Liver (tissue), 9 donors: ENCODE results near the gene JAKMIP3. TPM values are rescaled to one million over a fixed set of nuclear protein-coding genes. Genes with fewer than 3 reads are reported as not detected.

Source experiments
- DNase-seq: peaks from one replicate; pipeline ENCODE4 v3.0.0-alpha.2; 2017; ENCODE audit warnings: low spot score
- H3K27ac ChIP-seq, 2 donors: one replicate each; pipeline ENCODE4 v1.7.0; 2013; ENCODE audit warnings: inconsistent platforms in 2 of 2, low read length in 2 of 2, control low read depth in 1 of 2, low read depth in 1 of 2, mild to moderate bottlenecking in 1 of 2
- H3K27me3 ChIP-seq, 4 donors: one replicate each; pipeline versions ENCODE4 v1.6.1 to v1.7.0; 2013; ENCODE audit warnings: low read length in 3 of 4, inconsistent platforms in 1 of 4, mild to moderate bottlenecking in 1 of 4, moderate library complexity in 1 of 4; ENCODE audit not compliant: control insufficient read depth in 4 of 4, insufficient read depth in 4 of 4
- H3K36me3 ChIP-seq, 4 donors: one replicate each; pipeline versions ENCODE4 v1.6.1 to v1.7.0; 2013; ENCODE audit warnings: low read length in 3 of 4, mild to moderate bottlenecking in 3 of 4, low read depth in 1 of 4, moderate library complexity in 1 of 4; ENCODE audit not compliant: control insufficient read depth in 4 of 4, insufficient read depth in 3 of 4
- H3K4me1 ChIP-seq, 4 donors: one replicate each; pipeline versions ENCODE4 v1.6.1 to v1.7.0; 2013; ENCODE audit warnings: low read length in 3 of 4, mild to moderate bottlenecking in 3 of 4, moderate library complexity in 1 of 4; ENCODE audit not compliant: control insufficient read depth in 4 of 4, insufficient read depth in 4 of 4
- H3K4me3 ChIP-seq, 3 donors: one replicate each; pipeline versions ENCODE4 v1.6.1 to v1.7.0; 2013; ENCODE audit warnings: low read length in 3 of 3, control low read depth in 1 of 3, low read depth in 1 of 3, mild to moderate bottlenecking in 1 of 3
- H3K9ac ChIP-seq, 2 donors: one replicate each; pipeline ENCODE4 v1.7.0; 2013; ENCODE audit warnings: low read length in 2 of 2, mild to moderate bottlenecking in 2 of 2, moderate library complexity in 2 of 2, control low read depth in 1 of 2, low read depth in 1 of 2
- H3K9me3 ChIP-seq, 4 donors: one replicate each; pipeline versions ENCODE4 v1.6.1 to v1.7.0; 2013; ENCODE audit warnings: low read length in 3 of 4; ENCODE audit not compliant: control insufficient read depth in 4 of 4
- EGR1 ChIP-seq, 2 donors: IDR thresholded peaks; 2 replicates each; pipeline ENCODE4 v1.6.1; 2016 to 2018; ENCODE audit warnings: antibody characterized with exemption in 2 of 2, low read depth in 2 of 2
- FOXA1 ChIP-seq: IDR thresholded peaks from 2 replicates; pipeline ENCODE4 v1.6.1; 2016; ENCODE audit warnings: antibody characterized with exemption
- FOXA2 ChIP-seq: IDR thresholded peaks from 2 replicates; pipeline ENCODE4 v1.6.1; 2016; ENCODE audit warnings: antibody characterized with exemption
- GABPA ChIP-seq, 2 donors: IDR thresholded peaks in 1 of 2; conservative IDR thresholded peaks in 1 of 2; 2 replicates each; pipeline ENCODE4 v1.6.1; 2016; ENCODE audit warnings: antibody characterized with exemption in 2 of 2, mild to moderate bottlenecking in 1 of 2, moderate library complexity in 1 of 2
- HNF4A ChIP-seq, 2 donors: conservative IDR thresholded peaks; 2 replicates each; pipeline ENCODE4 v1.6.1; 2016; ENCODE audit warnings: antibody characterized with exemption in 2 of 2, mild to moderate bottlenecking in 2 of 2
- HNF4G ChIP-seq: IDR thresholded peaks from 2 replicates; pipeline ENCODE4 v1.6.1; 2016; ENCODE audit warnings: antibody characterized with exemption
- JUND ChIP-seq, 2 donors: IDR thresholded peaks; 2 replicates each; pipeline ENCODE4 v1.6.1; 2016; ENCODE audit warnings: antibody characterized with exemption in 2 of 2
- NR2F2 ChIP-seq: IDR thresholded peaks from 2 replicates; pipeline ENCODE4 v1.6.1; 2016; ENCODE audit warnings: antibody characterized with exemption
- RAD21 ChIP-seq, 2 donors: IDR thresholded peaks; 2 replicates each; pipeline ENCODE4 v1.6.1; 2016; ENCODE audit warnings: antibody characterized with exemption in 2 of 2, mild to moderate bottlenecking in 2 of 2
- RXRA ChIP-seq, 2 donors: IDR thresholded peaks; 2 replicates each; pipeline ENCODE4 v1.6.1; 2017 to 2018; ENCODE audit warnings: antibody characterized with exemption in 2 of 2, mild to moderate bottlenecking in 1 of 2
- SP1 ChIP-seq: IDR thresholded peaks from 2 replicates; pipeline ENCODE4 v1.6.1; 2018; ENCODE audit warnings: antibody characterized with exemption, mild to moderate bottlenecking
- TAF1 ChIP-seq: conservative IDR thresholded peaks from 2 replicates; pipeline ENCODE4 v1.6.1; 2016; ENCODE audit warnings: antibody characterized with exemption, mild to moderate bottlenecking
- YY1 ChIP-seq: IDR thresholded peaks from 2 replicates; pipeline ENCODE4 v1.6.1; 2016; ENCODE audit warnings: antibody characterized with exemption, mild to moderate bottlenecking
- WGBS: extraction: QIAGEN DNeasy Blood & Tissue Kit; methylation state at CpG from one replicate; pipeline ENCODE4 v1.1.7; 2013; 5-methylcytosine and 5-hydroxymethylcytosine counted together
- polyA plus RNA-seq, 2 donors: library from polyadenylated mRNA; stranded (reverse) in 1 of 2; unstranded in 1 of 2; fragments of 200-250 nt in 1 of 2; fragments of >200 nt in 1 of 2; fragmentation: Nextera tagmentation in 1 of 2; extraction: Ambion mirVana in 1 of 2; gene quantifications; one replicate each; pipeline versions ENCODE4 v1.2.1 to v1.2.3, GENCODE V29; 2013 to 2015
- total RNA-seq, 2 donors: library from RNA; depleted of rRNA; stranded (reverse); fragments of >200 nt; gene quantifications; one replicate each; pipeline ENCODE4 v1.2.3, GENCODE V29; 2014
- TF ChIP-seq, protein P1 (sequence below): IDR thresholded peaks from 2 replicates; pipeline ENCODE4 v1.6.1; 2016; ENCODE audit warnings: antibody characterized with exemption
- TF ChIP-seq, protein P2 (sequence below): IDR thresholded peaks from 2 replicates; pipeline ENCODE4 v1.6.1; 2016; ENCODE audit warnings: antibody characterized with exemption
- TF ChIP-seq, protein P3 (sequence below): fragments of 150-350 bp; IDR thresholded peaks from 2 replicates; pipeline ENCODE4 v1.5.1; 2017; ENCODE audit warnings: improper control_type of control experiment, low read depth, low read length; ENCODE audit not compliant: missing input control
- TF ChIP-seq, protein P4 (sequence below): IDR thresholded peaks from 2 replicates; pipeline ENCODE4 v1.6.1; 2016; ENCODE audit warnings: antibody characterized with exemption, mild to moderate bottlenecking
- donor health status: healthy.
- donor health status: healthy.
- donor health status: healthy.
- donor health status: healthy.
- donor health status: healthy.

Gene JAKMIP3
- total and polyA plus RNA-seq, 4 donors: 0.08 to 0.17 (median 0.09) TPM; not detected in 1

DNA sequence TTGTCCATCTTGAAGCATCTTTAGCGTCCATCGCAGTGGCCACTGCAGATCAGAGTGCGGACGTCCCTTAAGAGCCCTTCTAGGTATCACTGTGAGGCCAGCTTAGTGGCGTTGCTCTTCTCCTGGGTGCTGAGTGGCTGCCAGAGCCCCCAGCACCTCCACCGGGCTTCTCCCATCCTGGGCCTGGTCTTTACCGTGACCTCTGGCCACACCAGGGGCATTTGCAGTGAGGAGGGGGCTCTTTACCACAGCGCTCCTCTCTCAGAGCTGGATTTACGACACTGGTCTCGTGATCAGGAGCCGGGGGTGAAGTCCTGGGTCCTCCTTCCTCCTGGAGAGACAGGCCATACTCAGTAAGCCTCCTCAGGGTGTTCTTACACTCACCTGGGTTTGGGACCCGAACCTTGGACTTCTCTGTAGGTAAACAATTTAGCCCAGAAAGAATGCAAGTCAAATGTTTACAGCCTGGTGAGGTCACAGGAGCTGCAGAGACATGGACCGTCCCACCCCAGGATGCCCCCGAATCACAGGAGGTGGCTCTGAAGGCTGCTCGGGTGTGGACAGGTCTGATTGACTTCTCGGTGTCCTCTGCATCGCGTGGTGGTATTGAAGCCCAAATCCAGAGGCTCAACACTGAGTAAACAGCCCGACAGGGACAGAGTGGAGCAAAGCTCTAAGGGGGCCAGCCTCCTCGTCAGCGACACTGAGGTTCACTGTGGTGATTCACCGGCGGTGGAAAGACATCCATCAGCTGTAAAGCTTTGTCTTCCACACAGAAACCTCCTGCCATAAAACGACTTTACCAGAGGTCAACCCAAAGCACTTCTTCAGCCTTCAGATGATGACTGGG is 33.0 kb downstream of the JAKMIP3 start:
- Histone ChIP-seq H3K4me3 (no peak overlapping the region), H3K4me1 (no peaks in the 10 kb centered on the region), H3K9me3 (no peaks in the 10 kb centered on the region), H3K36me3 (no peaks in the 10 kb centered on the region), H3K27ac (no peak overlapping the region), H3K9ac (no peak overlapping the region), H3K27me3 (no peaks in the 10 kb centered on the region)
- no peak for TF ChIP-seq HNF4G
- no peak for TF ChIP-seq TAF1
- no peak for TF ChIP-seq RXRA (IDR thresholded peaks at IDR 0.05)
- TF ChIP-seq, protein P1, sequence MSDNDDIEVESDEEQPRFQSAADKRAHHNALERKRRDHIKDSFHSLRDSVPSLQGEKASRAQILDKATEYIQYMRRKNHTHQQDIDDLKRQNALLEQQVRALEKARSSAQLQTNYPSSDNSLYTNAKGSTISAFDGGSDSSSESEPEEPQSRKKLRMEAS: no peak
- TF ChIP-seq FOXA2: no peak
- TF ChIP-seq EGR1 (IDR thresholded peaks at IDR 0.05; ENCODE audit: low read depth in 2 of 2): no peak
- no peak for TF ChIP-seq FOXA1
- TF ChIP-seq, protein P2, sequence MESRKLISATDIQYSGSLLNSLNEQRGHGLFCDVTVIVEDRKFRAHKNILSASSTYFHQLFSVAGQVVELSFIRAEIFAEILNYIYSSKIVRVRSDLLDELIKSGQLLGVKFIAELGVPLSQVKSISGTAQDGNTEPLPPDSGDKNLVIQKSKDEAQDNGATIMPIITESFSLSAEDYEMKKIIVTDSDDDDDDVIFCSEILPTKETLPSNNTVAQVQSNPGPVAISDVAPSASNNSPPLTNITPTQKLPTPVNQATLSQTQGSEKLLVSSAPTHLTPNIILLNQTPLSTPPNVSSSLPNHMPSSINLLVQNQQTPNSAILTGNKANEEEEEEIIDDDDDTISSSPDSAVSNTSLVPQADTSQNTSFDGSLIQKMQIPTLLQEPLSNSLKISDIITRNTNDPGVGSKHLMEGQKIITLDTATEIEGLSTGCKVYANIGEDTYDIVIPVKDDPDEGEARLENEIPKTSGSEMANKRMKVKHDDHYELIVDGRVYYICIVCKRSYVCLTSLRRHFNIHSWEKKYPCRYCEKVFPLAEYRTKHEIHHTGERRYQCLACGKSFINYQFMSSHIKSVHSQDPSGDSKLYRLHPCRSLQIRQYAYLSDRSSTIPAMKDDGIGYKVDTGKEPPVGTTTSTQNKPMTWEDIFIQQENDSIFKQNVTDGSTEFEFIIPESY: no peak
- TF ChIP-seq NR2F2: no peak
- 59% methylated on average over 24 of the region's 24 CpGs for WGBS
- peak; percentile 14 for DNase-seq

DNA sequence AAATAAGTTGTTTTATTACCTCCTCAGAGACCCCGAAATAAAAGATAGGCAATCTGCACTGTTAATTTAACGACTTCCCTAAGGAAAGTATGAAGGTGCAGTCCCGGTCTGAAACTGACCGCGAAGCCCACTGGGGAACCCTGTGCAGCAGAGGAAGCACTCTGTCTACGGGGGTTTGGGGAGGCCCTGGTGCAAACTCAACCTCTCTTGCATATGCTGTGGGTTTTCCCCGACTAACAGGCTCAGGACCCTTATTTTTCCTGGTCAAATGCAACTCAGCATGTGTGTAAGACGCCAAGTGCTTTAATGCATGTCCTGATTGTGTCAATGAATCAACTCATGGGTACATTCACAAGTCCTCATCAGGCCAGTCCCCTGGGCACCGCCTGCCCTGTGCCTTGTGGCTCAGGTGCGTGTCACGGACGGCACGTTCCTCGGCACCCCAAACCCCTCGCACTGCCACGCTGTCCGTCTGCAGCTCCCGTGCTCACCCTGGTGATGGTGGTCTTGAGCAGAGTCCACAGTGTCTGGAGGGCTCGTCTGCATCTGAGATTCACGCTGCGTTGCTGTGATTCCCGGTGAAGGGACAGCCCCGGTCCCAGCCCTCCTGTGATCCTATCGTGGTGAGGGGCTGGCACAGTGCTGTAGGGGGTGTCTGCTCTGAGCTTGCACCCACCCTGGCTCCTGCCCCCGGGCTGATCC is 33.8 kb downstream of the JAKMIP3 start:
- no peak for DNase-seq
- Histone ChIP-seq H3K9me3 (no peaks in the 10 kb centered on the region), H3K36me3 (no peaks in the 10 kb centered on the region), H3K4me1 (no peaks in the 10 kb centered on the region), H3K4me3 (no peak overlapping the region), H3K27ac (no peak overlapping the region), H3K9ac (no peak overlapping the region), H3K27me3 (no peaks in the 10 kb centered on the region)
- TF ChIP-seq, protein P3, sequence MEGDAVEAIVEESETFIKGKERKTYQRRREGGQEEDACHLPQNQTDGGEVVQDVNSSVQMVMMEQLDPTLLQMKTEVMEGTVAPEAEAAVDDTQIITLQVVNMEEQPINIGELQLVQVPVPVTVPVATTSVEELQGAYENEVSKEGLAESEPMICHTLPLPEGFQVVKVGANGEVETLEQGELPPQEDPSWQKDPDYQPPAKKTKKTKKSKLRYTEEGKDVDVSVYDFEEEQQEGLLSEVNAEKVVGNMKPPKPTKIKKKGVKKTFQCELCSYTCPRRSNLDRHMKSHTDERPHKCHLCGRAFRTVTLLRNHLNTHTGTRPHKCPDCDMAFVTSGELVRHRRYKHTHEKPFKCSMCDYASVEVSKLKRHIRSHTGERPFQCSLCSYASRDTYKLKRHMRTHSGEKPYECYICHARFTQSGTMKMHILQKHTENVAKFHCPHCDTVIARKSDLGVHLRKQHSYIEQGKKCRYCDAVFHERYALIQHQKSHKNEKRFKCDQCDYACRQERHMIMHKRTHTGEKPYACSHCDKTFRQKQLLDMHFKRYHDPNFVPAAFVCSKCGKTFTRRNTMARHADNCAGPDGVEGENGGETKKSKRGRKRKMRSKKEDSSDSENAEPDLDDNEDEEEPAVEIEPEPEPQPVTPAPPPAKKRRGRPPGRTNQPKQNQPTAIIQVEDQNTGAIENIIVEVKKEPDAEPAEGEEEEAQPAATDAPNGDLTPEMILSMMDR: no peak
- TF ChIP-seq GABPA (IDR thresholded peaks at IDR 0.05 in 1 of 2, conservative IDR thresholded peaks at IDR 0.05 in 1 of 2) (no peak), FOXA1 (no peak), TAF1 (no peak), RXRA (IDR thresholded peaks at IDR 0.05) (no peak), RAD21 (IDR thresholded peaks at IDR 0.05) (no peak), HNF4G (no peak), HNF4A (conservative IDR thresholded peaks at IDR 0.05) (no peak), YY1 (no peak), EGR1 (IDR thresholded peaks at IDR 0.05; ENCODE audit: low read depth in 2 of 2) (no peak), FOXA2 (no peak), SP1 (no peak), NR2F2 (no peak), JUND (IDR thresholded peaks at IDR 0.05) (no peak)
- TF ChIP-seq, protein P4, sequence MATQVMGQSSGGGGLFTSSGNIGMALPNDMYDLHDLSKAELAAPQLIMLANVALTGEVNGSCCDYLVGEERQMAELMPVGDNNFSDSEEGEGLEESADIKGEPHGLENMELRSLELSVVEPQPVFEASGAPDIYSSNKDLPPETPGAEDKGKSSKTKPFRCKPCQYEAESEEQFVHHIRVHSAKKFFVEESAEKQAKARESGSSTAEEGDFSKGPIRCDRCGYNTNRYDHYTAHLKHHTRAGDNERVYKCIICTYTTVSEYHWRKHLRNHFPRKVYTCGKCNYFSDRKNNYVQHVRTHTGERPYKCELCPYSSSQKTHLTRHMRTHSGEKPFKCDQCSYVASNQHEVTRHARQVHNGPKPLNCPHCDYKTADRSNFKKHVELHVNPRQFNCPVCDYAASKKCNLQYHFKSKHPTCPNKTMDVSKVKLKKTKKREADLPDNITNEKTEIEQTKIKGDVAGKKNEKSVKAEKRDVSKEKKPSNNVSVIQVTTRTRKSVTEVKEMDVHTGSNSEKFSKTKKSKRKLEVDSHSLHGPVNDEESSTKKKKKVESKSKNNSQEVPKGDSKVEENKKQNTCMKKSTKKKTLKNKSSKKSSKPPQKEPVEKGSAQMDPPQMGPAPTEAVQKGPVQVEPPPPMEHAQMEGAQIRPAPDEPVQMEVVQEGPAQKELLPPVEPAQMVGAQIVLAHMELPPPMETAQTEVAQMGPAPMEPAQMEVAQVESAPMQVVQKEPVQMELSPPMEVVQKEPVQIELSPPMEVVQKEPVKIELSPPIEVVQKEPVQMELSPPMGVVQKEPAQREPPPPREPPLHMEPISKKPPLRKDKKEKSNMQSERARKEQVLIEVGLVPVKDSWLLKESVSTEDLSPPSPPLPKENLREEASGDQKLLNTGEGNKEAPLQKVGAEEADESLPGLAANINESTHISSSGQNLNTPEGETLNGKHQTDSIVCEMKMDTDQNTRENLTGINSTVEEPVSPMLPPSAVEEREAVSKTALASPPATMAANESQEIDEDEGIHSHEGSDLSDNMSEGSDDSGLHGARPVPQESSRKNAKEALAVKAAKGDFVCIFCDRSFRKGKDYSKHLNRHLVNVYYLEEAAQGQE: no peak
- TF ChIP-seq, protein P2: no peak
- TF ChIP-seq, protein P1: no peak
- WGBS: 80% methylated on average over 25 of the region's 25 CpGs
